Ishikawa (cell line): ENCODE results near the gene NTNG1.

Source experiments
- CEBPB ChIP-seq: IDR thresholded peaks from 2 replicates; pipeline ENCODE4 v1.6.1; 2012
- CREB1 ChIP-seq: IDR thresholded peaks from 2 replicates; pipeline ENCODE4 v1.6.1; 2012; ENCODE audit warnings: low read depth
- EGR1 ChIP-seq: IDR thresholded peaks from 2 replicates; pipeline ENCODE4 v1.6.1; 2012
- RAD21 ChIP-seq: IDR thresholded peaks from 2 replicates; pipeline ENCODE4 v1.6.1; 2012; ENCODE audit warnings: low read depth
- YY1 ChIP-seq: IDR thresholded peaks from 2 replicates; pipeline ENCODE4 v1.6.1; 2012; ENCODE audit warnings: low read depth

DNA sequence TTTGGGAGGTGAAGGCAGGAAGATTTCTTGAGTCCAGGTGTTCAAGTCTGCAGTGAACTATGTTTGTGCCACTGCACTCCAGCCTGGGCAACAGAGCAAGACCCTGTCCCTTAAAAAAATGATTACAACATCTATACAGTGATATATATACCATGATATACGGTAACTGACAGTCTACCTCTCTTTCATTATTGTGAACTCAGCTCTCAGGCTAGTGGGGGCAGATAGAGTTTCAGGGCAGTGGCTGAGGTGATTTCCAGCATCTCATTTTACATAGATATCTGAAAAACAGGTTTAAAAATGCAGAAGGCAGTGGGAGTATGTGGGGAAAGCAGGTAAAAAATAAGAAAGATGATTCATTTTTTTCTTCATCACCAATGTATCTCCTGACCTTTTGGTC lies 8.1 kb upstream of the NTNG1 start:
- TF ChIP-seq CREB1 (no peak), EGR1 (no peak), RAD21 (no peak), CEBPB (no peak), YY1 (no peak)
